Uterus (tissue), 4 donors: Measurements from ENCODE around the gene ZSCAN22. TPM values are rescaled to one million over a fixed set of nuclear protein-coding genes. Genes with fewer than 3 reads are reported as not detected.

Experiments used
- DNase-seq, 2 donors: peaks; one replicate each; pipeline ENCODE4 v3.0.0-alpha.2; 2019 to 2020
- H3K27ac ChIP-seq, 2 donors: fragments of 200-600 bp; sonication (generic); 1 replicate in 1 of 2; 2 replicates in 1 of 2; pipeline ENCODE4 v1.5.1; 2016 to 2018
- H3K27me3 ChIP-seq, 2 donors: fragments of 200-600 bp; sonication (generic); one replicate each; pipeline ENCODE4 v1.5.1; 2018 to 2019; ENCODE audit warnings: control low read depth in 1 of 2
- H3K36me3 ChIP-seq, 2 donors: fragments of 200-600 bp; sonication (generic); one replicate each; pipeline ENCODE4 v1.5.1; 2019; ENCODE audit warnings: control low read depth in 1 of 2
- H3K4me1 ChIP-seq, 2 donors: fragments of 200-600 bp; sonication (generic); one replicate each; pipeline ENCODE4 v1.5.1; 2018 to 2019; ENCODE audit warnings: control low read depth in 1 of 2
- H3K4me3 ChIP-seq, 2 donors: fragments of 200-600 bp; sonication (generic); 1 replicate in 1 of 2; 2 replicates in 1 of 2; pipeline ENCODE4 v1.5.1; 2018 to 2019; ENCODE audit warnings: mild to moderate bottlenecking in 1 of 2
- H3K9me3 ChIP-seq, 2 donors: fragments of 200-600 bp; sonication (generic); one replicate each; pipeline ENCODE4 v1.5.1; 2019; ENCODE audit warnings: control low read depth in 1 of 2
- CTCF ChIP-seq, 4 experiments: fragments of 200-600 bp in 2 of 4; fragments of 450-650 bp in 2 of 4; sonication (generic) in 2 of 4; IDR thresholded peaks; one replicate each; pipeline ENCODE4 v1.5.1; 2016 to 2019; ENCODE audit warnings: antibody characterized with exemption in 4 of 4, mild to moderate bottlenecking in 2 of 4, moderate library complexity in 1 of 4
- POLR2A ChIP-seq, 2 donors: fragments of 450-650 bp; IDR thresholded peaks; one replicate each; pipeline ENCODE4 v1.6.1; 2016; ENCODE audit warnings: antibody characterized with exemption in 2 of 2, mild to moderate bottlenecking in 1 of 2, moderate library complexity in 1 of 2
- intact Hi-C: fragments of 100-400 bp; cut with DNase I; formaldehyde crosslinking; loops from one replicate; pipeline ENCODE4 v1.15.1; 2023; ENCODE audit warnings: low total_unique reads
- total RNA-seq, 4 donors: library from RNA; depleted of rRNA in 3 of 4; stranded (reverse); fragments of >200 nt in 3 of 4; gene quantifications; one replicate each; pipeline versions ENCODE4 v1.1.0 to v1.2.4, GENCODE V29; 2014 to 2023
- donor health status: DM: yes; HTN: yes; CAD: no.

The ZSCAN22 gene
- total RNA-seq, 4 donors from 2014 or later = 3.9 to 5.1 (median 4.6) TPM

GRCh38 chr19:58379246-58379645 lies 52.5 kb downstream of the ZSCAN22 start:
- no peaks in the 10 kb centered on the region for H3K36me3 ChIP-seq
- H3K27ac ChIP-seq = no peak overlapping the region
- no peaks in the 10 kb centered on the region for H3K27me3 ChIP-seq
- no peak for DNase-seq
- intact Hi-C loops = no loop called here
- H3K9me3 ChIP-seq = no peaks in the 10 kb centered on the region
- no peak overlapping the region for H3K4me3 ChIP-seq
- H3K4me1 ChIP-seq = peaks cover 0 to 7% of the 10 kb centered on the region in 2 donors
- no peak for TF ChIP-seq CTCF (IDR thresholded peaks at IDR 0.05)
- no peak for TF ChIP-seq POLR2A (IDR thresholded peaks at IDR 0.05)

- DNase-seq = no peak
- intact Hi-C loops = no loop called here
- H3K9me3 ChIP-seq = no peaks in the 10 kb centered on the region
- TF ChIP-seq CTCF (IDR thresholded peaks at IDR 0.05) (no peak), POLR2A (IDR thresholded peaks at IDR 0.05) (no peak)
- no peaks in the 10 kb centered on the region for H3K27me3 ChIP-seq
- H3K4me1 ChIP-seq = peaks cover 0 to 7% of the 10 kb centered on the region in 2 donors
- no peaks in the 10 kb centered on the region for H3K36me3 ChIP-seq
- peak overlapping the region; percentile 91 to 96 for H3K27ac ChIP-seq
- peak overlapping the region; percentile 42 to 89 for H3K4me3 ChIP-seq
These were observed 53.4 kb downstream of the ZSCAN22 start for GRCh38 chr19:58380037-58380661.

GRCh38 chr19:58380662-58381459 lies 54.1 kb downstream of the ZSCAN22 start, which contains the start of gene ZNF837:
ZNF837 (minus strand) TSS chr19:58381030; CDS start chr19:58369332, 11,698 bp downstream.
- intact Hi-C loops = no loop called here
- peak in 2 of 4 experiments; percentile 30 to 38 for TF ChIP-seq CTCF (IDR thresholded peaks at IDR 0.05)
- peak; percentile 66 to 91 for TF ChIP-seq POLR2A (IDR thresholded peaks at IDR 0.05)
- H3K27ac ChIP-seq = peak within 1 kb of the TSS; percentile 91 to 96
- H3K36me3 ChIP-seq = no peaks in the 10 kb centered on the region
- H3K4me1 ChIP-seq = peaks cover 0 to 12% of the 10 kb centered on the region in 2 donors
- peak within 1 kb of the TSS; percentile 42 to 89 for H3K4me3 ChIP-seq
- DNase-seq = peak; percentile 98 to 100
- H3K27me3 ChIP-seq = no peaks in the 10 kb centered on the region
- H3K9me3 ChIP-seq = no peaks in the 10 kb centered on the region

GRCh38 chr19:58381460-58382212 lies 54.8 kb downstream of the ZSCAN22 start:
- intact Hi-C loops = no loop called here
- H3K9me3 ChIP-seq = no peaks in the 10 kb centered on the region
- H3K27me3 ChIP-seq = no peaks in the 10 kb centered on the region
- TF ChIP-seq POLR2A (IDR thresholded peaks at IDR 0.05) (no peak), CTCF (IDR thresholded peaks at IDR 0.05) (no peak)
- peaks cover 0 to 16% of the 10 kb centered on the region in 2 donors for H3K4me1 ChIP-seq
- H3K4me3 ChIP-seq = peak overlapping the region; percentile 42 to 89
- peak overlapping the region; percentile 91 to 96 for H3K27ac ChIP-seq
- H3K36me3 ChIP-seq = no peaks in the 10 kb centered on the region
- no peak for DNase-seq
